Uterus (tissue), 2 donors: ENCODE results near the gene RAI1.

Experiments used
- POLR2A ChIP-seq, 2 donors: fragments of 450-650 bp; IDR thresholded peaks; one replicate each; pipeline ENCODE4 v1.6.1; 2016; ENCODE audit warnings: antibody characterized with exemption in 2 of 2, mild to moderate bottlenecking in 1 of 2, moderate library complexity in 1 of 2
- TF ChIP-seq, protein P1 (sequence below), 4 experiments: fragments of 200-600 bp in 2 of 4; fragments of 450-650 bp in 2 of 4; sonication (generic) in 2 of 4; IDR thresholded peaks; one replicate each; pipeline ENCODE4 v1.5.1; 2016 to 2019; ENCODE audit warnings: antibody characterized with exemption in 4 of 4, mild to moderate bottlenecking in 2 of 4, moderate library complexity in 1 of 4

DNA sequence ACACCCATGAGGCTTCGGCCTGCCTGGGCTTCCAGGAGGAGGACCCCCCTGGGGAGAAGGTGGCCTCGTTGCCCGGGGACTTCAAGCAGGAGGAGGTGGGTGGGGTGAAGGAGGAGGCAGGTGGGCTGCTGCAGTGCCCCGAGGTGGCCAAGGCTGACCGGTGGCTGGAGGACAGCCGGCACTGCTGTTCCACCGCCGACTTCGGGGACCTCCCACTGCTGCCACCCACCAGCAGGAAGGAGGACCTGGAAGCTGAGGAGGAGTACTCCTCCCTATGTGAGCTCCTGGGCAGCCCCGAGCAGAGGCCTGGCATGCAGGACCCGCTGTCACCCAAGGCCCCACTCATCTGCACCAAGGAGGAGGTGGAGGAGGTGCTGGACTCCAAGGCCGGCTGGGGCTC lies 114.0 kb downstream of the RAI1 start:
- no peak for TF ChIP-seq POLR2A (IDR thresholded peaks at IDR 0.05)
- TF ChIP-seq, protein P1, sequence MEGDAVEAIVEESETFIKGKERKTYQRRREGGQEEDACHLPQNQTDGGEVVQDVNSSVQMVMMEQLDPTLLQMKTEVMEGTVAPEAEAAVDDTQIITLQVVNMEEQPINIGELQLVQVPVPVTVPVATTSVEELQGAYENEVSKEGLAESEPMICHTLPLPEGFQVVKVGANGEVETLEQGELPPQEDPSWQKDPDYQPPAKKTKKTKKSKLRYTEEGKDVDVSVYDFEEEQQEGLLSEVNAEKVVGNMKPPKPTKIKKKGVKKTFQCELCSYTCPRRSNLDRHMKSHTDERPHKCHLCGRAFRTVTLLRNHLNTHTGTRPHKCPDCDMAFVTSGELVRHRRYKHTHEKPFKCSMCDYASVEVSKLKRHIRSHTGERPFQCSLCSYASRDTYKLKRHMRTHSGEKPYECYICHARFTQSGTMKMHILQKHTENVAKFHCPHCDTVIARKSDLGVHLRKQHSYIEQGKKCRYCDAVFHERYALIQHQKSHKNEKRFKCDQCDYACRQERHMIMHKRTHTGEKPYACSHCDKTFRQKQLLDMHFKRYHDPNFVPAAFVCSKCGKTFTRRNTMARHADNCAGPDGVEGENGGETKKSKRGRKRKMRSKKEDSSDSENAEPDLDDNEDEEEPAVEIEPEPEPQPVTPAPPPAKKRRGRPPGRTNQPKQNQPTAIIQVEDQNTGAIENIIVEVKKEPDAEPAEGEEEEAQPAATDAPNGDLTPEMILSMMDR (IDR thresholded peaks at IDR 0.05): no peak
